B cell (primary cell): Measurements from ENCODE around the gene HDAC7.

Experiments
- EZH2 ChIP-seq: IDR thresholded peaks from 2 replicates; pipeline ENCODE4 v1.6.1; 2012; ENCODE audit warnings: borderline replicate concordance, low read depth, mild to moderate bottlenecking, moderate library complexity, low read length; ENCODE audit not compliant: insufficient read depth, poor library complexity, severe bottlenecking
- TF ChIP-seq, protein P1 (sequence below): fragments of 200-600 bp; IDR thresholded peaks from one replicate; pipeline ENCODE4 v1.8.0; 2022; ENCODE audit warnings: antibody characterized with exemption, mild to moderate bottlenecking

DNA sequence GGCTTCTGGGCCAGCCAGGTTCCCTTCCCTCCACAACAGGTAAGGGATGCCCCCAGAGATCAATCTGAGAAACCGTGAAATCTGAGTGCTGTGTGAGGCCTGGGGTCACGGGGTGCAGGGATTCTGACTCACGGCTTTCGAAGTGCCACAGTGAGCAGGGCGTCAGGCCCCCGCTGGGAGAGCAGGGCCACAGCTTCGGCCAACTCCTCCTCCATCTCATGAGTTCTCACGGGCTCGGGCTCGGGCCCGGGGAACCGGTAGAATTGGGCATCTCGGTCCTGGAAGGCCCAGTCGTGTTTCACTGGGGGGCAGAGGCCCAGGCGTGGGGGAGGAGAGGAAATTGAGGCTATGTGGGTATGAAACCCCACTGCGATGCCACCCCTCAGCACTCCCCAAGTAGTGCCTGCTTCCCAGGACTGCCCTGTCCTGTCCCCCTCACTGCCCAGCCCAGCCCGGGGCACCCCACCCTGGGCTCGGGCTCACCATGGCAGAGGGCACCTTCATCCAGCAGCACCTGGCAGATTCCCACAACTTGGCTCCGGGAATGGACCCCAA, 68.7 kb downstream of the HDAC7 start:
- TF ChIP-seq, protein P1, sequence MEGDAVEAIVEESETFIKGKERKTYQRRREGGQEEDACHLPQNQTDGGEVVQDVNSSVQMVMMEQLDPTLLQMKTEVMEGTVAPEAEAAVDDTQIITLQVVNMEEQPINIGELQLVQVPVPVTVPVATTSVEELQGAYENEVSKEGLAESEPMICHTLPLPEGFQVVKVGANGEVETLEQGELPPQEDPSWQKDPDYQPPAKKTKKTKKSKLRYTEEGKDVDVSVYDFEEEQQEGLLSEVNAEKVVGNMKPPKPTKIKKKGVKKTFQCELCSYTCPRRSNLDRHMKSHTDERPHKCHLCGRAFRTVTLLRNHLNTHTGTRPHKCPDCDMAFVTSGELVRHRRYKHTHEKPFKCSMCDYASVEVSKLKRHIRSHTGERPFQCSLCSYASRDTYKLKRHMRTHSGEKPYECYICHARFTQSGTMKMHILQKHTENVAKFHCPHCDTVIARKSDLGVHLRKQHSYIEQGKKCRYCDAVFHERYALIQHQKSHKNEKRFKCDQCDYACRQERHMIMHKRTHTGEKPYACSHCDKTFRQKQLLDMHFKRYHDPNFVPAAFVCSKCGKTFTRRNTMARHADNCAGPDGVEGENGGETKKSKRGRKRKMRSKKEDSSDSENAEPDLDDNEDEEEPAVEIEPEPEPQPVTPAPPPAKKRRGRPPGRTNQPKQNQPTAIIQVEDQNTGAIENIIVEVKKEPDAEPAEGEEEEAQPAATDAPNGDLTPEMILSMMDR = no peak
- no peak for TF ChIP-seq EZH2
